Activated CD4-positive, CD25-positive, alpha-beta regulatory T cell treated with anti-CD3 and anti-CD28 coated beads, Interleukin-2, amount 50 U/mL, for 24 hours (primary cell): ENCODE measurements around the gene FCHO2.

Experiments used
- ATAC-seq, 2 donors: fragments of 150-1000 bp; cut with Tn5 transposase; one replicate each; pipeline ENCODE4 v1.10.0; 2021; ENCODE audit warnings: mild to moderate bottlenecking in 1 of 2, moderate library complexity in 1 of 2

The FCHO2 gene

DNA sequence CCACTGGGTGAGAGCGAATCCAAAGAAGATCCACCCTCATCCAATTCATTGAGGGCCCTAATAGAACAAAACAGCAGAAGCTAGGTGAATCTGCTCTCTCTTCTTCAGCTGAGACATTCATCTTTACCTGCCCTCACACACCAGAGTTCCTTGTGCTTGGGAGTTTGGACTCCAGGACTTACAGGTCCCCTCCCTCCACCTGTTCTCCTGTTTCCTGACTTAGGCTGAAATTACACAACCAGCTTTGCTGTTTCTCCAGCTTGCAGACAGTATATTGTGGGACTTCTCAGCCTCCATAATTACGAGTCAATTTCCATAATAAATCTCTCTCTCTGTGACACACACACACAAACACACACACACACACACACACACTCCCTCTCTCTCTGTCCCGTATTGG is 183.6 kb downstream of the FCHO2 start:
- ATAC-seq, result no peak
